ENCODE measurements around the gene CA10. TPM values are rescaled to one million over a fixed set of nuclear protein-coding genes. Genes with fewer than 3 reads are reported as not detected.

Gene CA10
- polyA plus RNA-seq, 1 experiment: not detected

DNA sequence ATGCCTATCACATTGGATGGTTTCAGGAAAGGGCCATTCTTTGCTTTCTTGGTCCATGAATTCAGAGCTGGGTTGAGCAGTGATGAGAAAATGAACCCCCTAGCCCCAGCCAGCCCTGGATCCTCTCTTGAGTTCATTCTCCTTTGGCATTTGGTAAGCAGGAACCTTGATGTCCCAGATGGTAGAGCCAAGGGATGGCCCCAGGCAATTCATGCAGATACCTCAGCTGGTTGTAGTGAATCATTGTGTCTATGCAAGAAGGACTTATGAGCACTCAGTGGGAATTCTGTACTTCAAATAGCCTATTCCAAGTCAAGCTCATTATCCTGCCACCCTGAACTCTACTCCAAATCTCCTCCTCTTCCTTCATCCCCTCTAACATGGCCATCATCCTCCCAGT lies 485.4 kb downstream of the CA10 start:
- Histone ChIP-seq H3K9me3 (ENCODE audit: control insufficient read depth, insufficient read depth, low read length) (peaks cover 28% of the 10 kb centered on the region), H3K27ac (ENCODE audit: low read depth, low read length) (no peak overlapping the region), H3K4me3 (ENCODE audit: low read depth, low read length) (no peak overlapping the region), H3K27me3 (ENCODE audit: control insufficient read depth, insufficient read depth, low read length) (no peaks in the 10 kb centered on the region)
- TF ChIP-seq, protein P1, sequence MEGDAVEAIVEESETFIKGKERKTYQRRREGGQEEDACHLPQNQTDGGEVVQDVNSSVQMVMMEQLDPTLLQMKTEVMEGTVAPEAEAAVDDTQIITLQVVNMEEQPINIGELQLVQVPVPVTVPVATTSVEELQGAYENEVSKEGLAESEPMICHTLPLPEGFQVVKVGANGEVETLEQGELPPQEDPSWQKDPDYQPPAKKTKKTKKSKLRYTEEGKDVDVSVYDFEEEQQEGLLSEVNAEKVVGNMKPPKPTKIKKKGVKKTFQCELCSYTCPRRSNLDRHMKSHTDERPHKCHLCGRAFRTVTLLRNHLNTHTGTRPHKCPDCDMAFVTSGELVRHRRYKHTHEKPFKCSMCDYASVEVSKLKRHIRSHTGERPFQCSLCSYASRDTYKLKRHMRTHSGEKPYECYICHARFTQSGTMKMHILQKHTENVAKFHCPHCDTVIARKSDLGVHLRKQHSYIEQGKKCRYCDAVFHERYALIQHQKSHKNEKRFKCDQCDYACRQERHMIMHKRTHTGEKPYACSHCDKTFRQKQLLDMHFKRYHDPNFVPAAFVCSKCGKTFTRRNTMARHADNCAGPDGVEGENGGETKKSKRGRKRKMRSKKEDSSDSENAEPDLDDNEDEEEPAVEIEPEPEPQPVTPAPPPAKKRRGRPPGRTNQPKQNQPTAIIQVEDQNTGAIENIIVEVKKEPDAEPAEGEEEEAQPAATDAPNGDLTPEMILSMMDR (IDR thresholded peaks at IDR 0.05; ENCODE audit: low read depth, low read length): no peak
- no peak for DNase-seq (ENCODE audit: low read depth, low spot score)
- ChIA-PET CTCF (no interaction called here), POLR2A (no interaction called here)

DNA sequence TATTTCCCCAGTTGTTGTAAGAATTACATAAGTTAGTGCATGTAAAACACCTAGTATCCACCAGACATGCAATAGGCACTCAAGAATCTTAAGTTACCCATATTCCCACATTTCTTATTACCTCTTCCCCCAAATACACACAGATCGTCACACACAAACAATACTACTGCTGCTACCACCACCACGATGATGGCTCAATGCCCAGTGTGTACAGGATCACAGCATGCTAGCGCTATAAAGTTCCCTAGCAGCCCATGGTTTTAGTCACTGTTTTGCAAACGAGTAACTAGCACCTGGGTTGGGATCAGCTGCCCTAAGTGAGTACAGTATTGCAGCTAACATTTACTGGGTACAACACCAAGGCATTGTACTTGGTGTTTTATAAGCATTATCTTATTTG lies 486.4 kb downstream of the CA10 start:
- H3K27ac ChIP-seq (ENCODE audit: low read depth, low read length): no peak overlapping the region
- ChIA-PET CTCF (no interaction called here), POLR2A (no interaction called here)
- TF ChIP-seq, protein P1 (IDR thresholded peaks at IDR 0.05; ENCODE audit: low read depth, low read length): no peak
- no peak for DNase-seq (ENCODE audit: low read depth, low spot score)
- no peaks in the 10 kb centered on the region for H3K27me3 ChIP-seq (ENCODE audit: control insufficient read depth, insufficient read depth, low read length)
- no peak overlapping the region for H3K4me3 ChIP-seq (ENCODE audit: low read depth, low read length)
- H3K9me3 ChIP-seq (ENCODE audit: control insufficient read depth, insufficient read depth, low read length): peaks cover 35% of the 10 kb centered on the region

DNA sequence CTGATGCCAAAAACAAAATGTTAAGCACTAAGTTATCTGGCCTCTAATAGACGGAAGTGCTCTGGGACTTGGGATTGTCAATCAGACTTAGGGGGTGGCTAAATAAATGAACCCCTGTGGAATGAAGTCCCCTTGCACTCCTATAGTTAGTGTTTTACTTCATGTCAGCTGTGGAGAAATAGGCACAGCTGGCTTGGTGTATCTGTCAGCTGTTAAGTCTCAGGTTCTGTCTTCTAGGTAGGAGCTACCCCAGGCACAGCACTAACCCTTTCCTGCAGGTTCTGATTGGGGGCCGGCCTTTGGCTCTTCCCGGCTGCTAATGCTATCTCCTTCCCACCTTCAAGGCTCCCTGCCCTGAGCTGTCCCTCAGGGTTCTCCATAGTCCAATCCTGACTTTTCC lies 487.6 kb downstream of the CA10 start:
- POLR2A ChIA-PET: no interaction called here
- Histone ChIP-seq H3K27me3 (ENCODE audit: control insufficient read depth, insufficient read depth, low read length) (no peaks in the 10 kb centered on the region), H3K9me3 (ENCODE audit: control insufficient read depth, insufficient read depth, low read length) (peaks cover 40% of the 10 kb centered on the region), H3K27ac (ENCODE audit: low read depth, low read length) (no peak overlapping the region), H3K4me3 (ENCODE audit: low read depth, low read length) (no peak overlapping the region)
- TF ChIP-seq, protein P1 (IDR thresholded peaks at IDR 0.05; ENCODE audit: low read depth, low read length): no peak
- DNase-seq (ENCODE audit: low read depth, low spot score): no peak
- CTCF ChIA-PET: no interaction called here

DNA sequence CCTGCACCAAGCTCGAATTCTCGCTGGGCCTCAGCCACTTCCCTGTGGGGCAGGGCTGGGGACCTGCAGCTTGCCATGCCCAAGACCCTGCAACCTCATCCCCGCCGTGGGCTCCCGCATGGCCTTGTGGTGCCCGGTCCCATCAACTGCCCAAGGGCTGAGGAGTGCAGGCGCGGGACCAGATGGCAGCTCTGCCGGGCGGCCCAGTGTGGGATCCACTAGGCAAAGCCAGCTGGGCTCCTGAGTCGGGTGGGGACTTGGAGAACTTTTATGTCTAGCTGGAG lies 489.6 kb downstream of the CA10 start:
- ChIA-PET CTCF (no interaction called here), POLR2A (no interaction called here)
- no peak overlapping the region for H3K4me3 ChIP-seq (ENCODE audit: low read depth, low read length)
- no peak for DNase-seq (ENCODE audit: low read depth, low spot score)
- peaks cover 35% of the 10 kb centered on the region for H3K9me3 ChIP-seq (ENCODE audit: control insufficient read depth, insufficient read depth, low read length)
- TF ChIP-seq, protein P1 (IDR thresholded peaks at IDR 0.05; ENCODE audit: low read depth, low read length): no peak
- no peak overlapping the region for H3K27ac ChIP-seq (ENCODE audit: low read depth, low read length)
- H3K27me3 ChIP-seq (ENCODE audit: control insufficient read depth, insufficient read depth, low read length): no peaks in the 10 kb centered on the region

DNA sequence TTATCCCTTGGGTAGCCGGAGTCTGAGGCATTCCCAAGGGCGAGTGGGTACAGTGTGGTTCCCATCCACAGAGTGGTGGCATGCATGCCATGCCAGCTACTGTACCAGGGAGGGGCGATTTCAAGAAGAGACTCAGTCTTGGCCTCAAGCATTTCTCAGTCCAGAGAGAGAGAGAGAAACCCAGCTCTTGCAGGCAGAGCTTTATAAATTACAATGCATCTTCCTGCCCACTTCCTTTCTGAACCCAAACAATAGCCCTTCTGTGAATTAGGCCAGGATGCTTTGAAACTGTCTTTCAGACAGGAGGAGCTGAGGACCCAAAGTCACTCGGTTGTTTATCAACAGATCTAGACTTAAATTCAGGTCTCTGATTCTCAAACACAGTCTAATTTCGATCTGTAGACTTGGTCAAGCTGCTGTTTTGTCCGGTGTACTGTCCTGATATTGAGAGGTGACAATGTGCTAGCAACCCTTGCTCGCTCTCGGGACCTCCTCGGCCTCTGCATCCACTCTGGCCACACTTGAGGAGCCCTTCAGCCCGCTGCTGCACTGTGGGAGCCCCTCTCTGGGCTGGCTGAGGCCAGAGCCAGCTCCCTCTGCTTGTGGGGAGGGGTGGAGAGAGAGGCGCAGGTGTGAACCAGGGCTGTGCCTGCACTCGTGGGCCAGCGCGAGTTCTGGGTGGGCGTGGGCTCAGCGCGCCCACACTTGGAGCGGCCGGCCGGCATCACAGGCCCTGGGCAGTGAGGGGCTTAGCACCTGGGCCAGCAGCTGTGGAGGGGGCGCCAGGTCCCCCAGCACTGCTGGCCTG lies 490.2 kb downstream of the CA10 start:
- H3K27me3 ChIP-seq (ENCODE audit: control insufficient read depth, insufficient read depth, low read length): no peaks in the 10 kb centered on the region
- TF ChIP-seq, protein P1 (IDR thresholded peaks at IDR 0.05; ENCODE audit: low read depth, low read length): no peak
- DNase-seq (ENCODE audit: low read depth, low spot score): no peak
- POLR2A ChIA-PET: no interaction called here
- no peak overlapping the region for H3K27ac ChIP-seq (ENCODE audit: low read depth, low read length)
- H3K9me3 ChIP-seq (ENCODE audit: control insufficient read depth, insufficient read depth, low read length): peaks cover 35% of the 10 kb centered on the region
- CTCF ChIA-PET: no interaction called here
- no peak overlapping the region for H3K4me3 ChIP-seq (ENCODE audit: low read depth, low read length)
